Neural progenitor cell (in vitro differentiated cells): ENCODE results near the gene SKIC8. TPM values are rescaled to one million over a fixed set of nuclear protein-coding genes. Genes with fewer than 3 reads are reported as not detected.
A peak's percentile ranks its signal among the peaks of the same experiment; 100 is the strongest.

ENCODE experiments used
- DNase-seq: peaks from one replicate; pipeline ENCODE4 v3.0.0-alpha.2; 2016; ENCODE audit warnings: low spot score
- H2AFZ ChIP-seq: fragments of 200-600 bp; sonication (generic); replicated peaks from 2 replicates; pipeline ENCODE4 v1.6.1; 2016; ENCODE audit warnings: antibody characterized with exemption
- H3F3A ChIP-seq: fragments of 200-600 bp; sonication (generic); 2 replicates; pipeline ENCODE4 v1.6.1; 2016; ENCODE audit warnings: antibody characterized with exemption, low read depth
- H3K27ac ChIP-seq: fragments of 200-600 bp; sonication (generic); 2 replicates; pipeline ENCODE4 v1.5.1; 2016; ENCODE audit warnings: mild to moderate bottlenecking
- H3K27me3 ChIP-seq: fragments of 200-600 bp; sonication (generic); 2 replicates; pipeline ENCODE4 v1.6.1; 2016; ENCODE audit warnings: mild to moderate bottlenecking, moderate library complexity
- H3K36me3 ChIP-seq: fragments of 200-600 bp; sonication (generic); 2 replicates; pipeline ENCODE4 v1.5.1; 2016
- H3K4me1 ChIP-seq: fragments of 200-600 bp; sonication (generic); 2 replicates; pipeline ENCODE4 v1.6.1; 2016; ENCODE audit warnings: mixed run types
- H3K4me2 ChIP-seq: fragments of 200-600 bp; sonication (generic); 2 replicates; pipeline ENCODE4 v1.6.1; 2016
- H3K4me3 ChIP-seq: fragments of 200-600 bp; sonication (generic); 2 replicates; pipeline ENCODE4 v1.5.1; 2016
- H3K79me2 ChIP-seq: fragments of 200-600 bp; sonication (generic); 2 replicates; pipeline ENCODE4 v1.6.1; 2016; ENCODE audit warnings: low read depth
- H3K9ac ChIP-seq: fragments of 200-600 bp; sonication (generic); 2 replicates; pipeline ENCODE4 v1.6.1; 2016
- H3K9me3 ChIP-seq: fragments of 200-600 bp; sonication (generic); 2 replicates; pipeline ENCODE4 v1.5.1; 2016; ENCODE audit warnings: low read depth
- H4K20me1 ChIP-seq: fragments of 200-600 bp; sonication (generic); 2 replicates; pipeline ENCODE4 v1.6.1; 2016; ENCODE audit warnings: low read depth
- H3K27ac Mint-ChIP-seq: 3 replicates; pipeline ENCODE4 v1.8.0; 2021; ENCODE audit warnings: mixed read lengths
- H3K27me3 Mint-ChIP-seq: 2 replicates; pipeline ENCODE4 v1.8.0; 2022; ENCODE audit warnings: low read depth, mild to moderate bottlenecking, inconsistent platforms, moderate library complexity, mixed read lengths; ENCODE audit not compliant: insufficient read depth
- H3K36me3 Mint-ChIP-seq: 3 replicates; pipeline ENCODE4 v1.8.0; 2021; ENCODE audit warnings: mixed read lengths
- H3K4me1 Mint-ChIP-seq: 3 replicates; pipeline ENCODE4 v1.8.0; 2021; ENCODE audit warnings: mixed read lengths
- H3K4me3 Mint-ChIP-seq: 3 replicates; pipeline ENCODE4 v1.8.0; 2021; ENCODE audit warnings: mild to moderate bottlenecking, moderate library complexity, mixed read lengths
- H3K9me3 Mint-ChIP-seq: 3 replicates; pipeline ENCODE4 v1.8.0; 2020; ENCODE audit warnings: mixed read lengths
- EZH2 ChIP-seq: fragments of 200-600 bp; sonication (generic); IDR thresholded peaks from 2 replicates; pipeline ENCODE4 v1.6.1; 2017; ENCODE audit warnings: antibody characterized with exemption, mild to moderate bottlenecking, moderate library complexity
- EZH2phosphoT487 ChIP-seq: fragments of 200-600 bp; sonication (generic); IDR thresholded peaks from 2 replicates; pipeline ENCODE4 v1.6.1; 2017; ENCODE audit warnings: antibody characterized with exemption
- total RNA-seq: library from RNA; depleted of rRNA; stranded (reverse); fragments of >200 nt; gene quantifications from 2 replicates; pipeline ENCODE4 v1.2.3, GENCODE V29; 2015; ENCODE audit warnings: low replicate concordance
- TF ChIP-seq, protein P1 (sequence below): fragments of 200-600 bp; sonication (generic); IDR thresholded peaks from 2 replicates; pipeline ENCODE4 v1.5.1; 2017; ENCODE audit warnings: antibody characterized with exemption, mild to moderate bottlenecking

SKIC8 gene
- total RNA-seq, 1 donor from 2014 or later, result 76.0 TPM

DNA sequence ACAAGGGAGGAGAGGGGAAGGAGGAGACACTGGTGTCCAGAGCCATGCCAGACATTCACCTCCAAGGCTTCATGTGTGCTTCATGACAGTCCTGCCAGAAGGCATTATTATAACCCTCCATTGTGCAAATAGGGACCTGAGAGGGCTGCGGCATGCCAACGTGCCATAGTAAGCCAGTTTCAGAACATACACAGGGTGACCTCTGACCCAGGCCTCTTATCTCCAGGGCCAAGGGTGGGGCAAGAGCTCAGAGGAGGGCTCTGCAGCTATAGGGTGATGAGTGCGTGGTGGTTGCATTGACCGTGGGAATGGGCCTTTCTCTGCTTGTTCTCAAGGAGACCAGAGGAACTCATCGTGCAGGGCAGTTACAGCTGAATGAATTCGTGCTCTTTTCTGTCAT lies 55.3 kb downstream of the SKIC8 start:
- H3K27ac Mint-ChIP-seq, result no peak overlapping the region
- Histone ChIP-seq H4K20me1 (no peaks in the 10 kb centered on the region), H3K79me2 (no peaks in the 10 kb centered on the region), H3K36me3 (no peaks in the 10 kb centered on the region), H3K27me3 (no peaks in the 10 kb centered on the region), H3F3A (peaks cover 4% of the 10 kb centered on the region), H3K4me3 (no peak overlapping the region), H3K4me1 (peaks cover 5% of the 10 kb centered on the region), H3K9me3 (no peaks in the 10 kb centered on the region), H3K4me2 (no peak overlapping the region), H3K9ac (no peak overlapping the region), H2AFZ (no peak overlapping the region), H3K27ac (no peak overlapping the region)
- TF ChIP-seq, protein P1, sequence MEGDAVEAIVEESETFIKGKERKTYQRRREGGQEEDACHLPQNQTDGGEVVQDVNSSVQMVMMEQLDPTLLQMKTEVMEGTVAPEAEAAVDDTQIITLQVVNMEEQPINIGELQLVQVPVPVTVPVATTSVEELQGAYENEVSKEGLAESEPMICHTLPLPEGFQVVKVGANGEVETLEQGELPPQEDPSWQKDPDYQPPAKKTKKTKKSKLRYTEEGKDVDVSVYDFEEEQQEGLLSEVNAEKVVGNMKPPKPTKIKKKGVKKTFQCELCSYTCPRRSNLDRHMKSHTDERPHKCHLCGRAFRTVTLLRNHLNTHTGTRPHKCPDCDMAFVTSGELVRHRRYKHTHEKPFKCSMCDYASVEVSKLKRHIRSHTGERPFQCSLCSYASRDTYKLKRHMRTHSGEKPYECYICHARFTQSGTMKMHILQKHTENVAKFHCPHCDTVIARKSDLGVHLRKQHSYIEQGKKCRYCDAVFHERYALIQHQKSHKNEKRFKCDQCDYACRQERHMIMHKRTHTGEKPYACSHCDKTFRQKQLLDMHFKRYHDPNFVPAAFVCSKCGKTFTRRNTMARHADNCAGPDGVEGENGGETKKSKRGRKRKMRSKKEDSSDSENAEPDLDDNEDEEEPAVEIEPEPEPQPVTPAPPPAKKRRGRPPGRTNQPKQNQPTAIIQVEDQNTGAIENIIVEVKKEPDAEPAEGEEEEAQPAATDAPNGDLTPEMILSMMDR, result no peak
- TF ChIP-seq EZH2phosphoT487 (no peak), EZH2 (no peak)
- peaks cover 12% of the 10 kb centered on the region for H3K4me1 Mint-ChIP-seq
- no peak overlapping the region for H3K4me3 Mint-ChIP-seq
- DNase-seq, result no peak
- H3K36me3 Mint-ChIP-seq, result peaks cover 2% of the 10 kb centered on the region
- H3K27me3 Mint-ChIP-seq, result peaks cover 6% of the 10 kb centered on the region
- H3K9me3 Mint-ChIP-seq, result peaks cover 2% of the 10 kb centered on the region

DNA sequence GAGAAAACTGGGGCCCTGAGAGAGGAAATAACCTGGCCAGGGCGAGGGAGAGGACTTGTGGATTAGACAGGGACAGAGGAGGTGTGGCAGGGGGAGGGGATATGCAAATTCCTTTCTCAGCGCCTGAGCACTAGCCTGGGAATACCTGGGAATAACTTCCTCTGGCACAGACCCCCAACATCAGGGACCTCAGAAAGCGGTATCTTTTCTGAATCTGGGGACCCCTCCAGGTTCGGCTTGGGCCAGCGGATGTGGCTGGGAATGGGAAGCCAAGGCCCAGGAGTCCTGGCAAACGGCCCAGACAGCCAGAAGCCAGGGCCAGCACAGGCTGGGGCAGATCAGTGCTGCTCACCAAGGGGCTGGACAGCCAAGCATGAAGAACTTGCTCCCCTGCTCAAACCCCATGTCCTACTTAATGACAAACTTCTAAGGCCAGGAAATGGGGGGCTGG lies 55.9 kb downstream of the SKIC8 start:
- peak; percentile 56 for DNase-seq
- Histone ChIP-seq H3K4me1 (peaks cover 5% of the 10 kb centered on the region), H3K27ac (no peak overlapping the region), H3K9me3 (no peaks in the 10 kb centered on the region), H3K4me2 (no peak overlapping the region), H2AFZ (peak overlapping the region; percentile 90), H3F3A (peaks cover 4% of the 10 kb centered on the region), H3K36me3 (no peaks in the 10 kb centered on the region), H3K79me2 (no peaks in the 10 kb centered on the region), H3K9ac (no peak overlapping the region), H4K20me1 (no peaks in the 10 kb centered on the region), H3K4me3 (no peak overlapping the region), H3K27me3 (no peaks in the 10 kb centered on the region)
- H3K36me3 Mint-ChIP-seq, result peaks cover 2% of the 10 kb centered on the region
- H3K4me3 Mint-ChIP-seq, result no peak overlapping the region
- peaks cover 6% of the 10 kb centered on the region for H3K27me3 Mint-ChIP-seq
- peaks cover 2% of the 10 kb centered on the region for H3K9me3 Mint-ChIP-seq
- TF ChIP-seq EZH2, result no peak
- TF ChIP-seq EZH2phosphoT487, result no peak
- TF ChIP-seq, protein P1, result no peak
- H3K4me1 Mint-ChIP-seq, result peaks cover 12% of the 10 kb centered on the region
- H3K27ac Mint-ChIP-seq, result no peak overlapping the region

DNA sequence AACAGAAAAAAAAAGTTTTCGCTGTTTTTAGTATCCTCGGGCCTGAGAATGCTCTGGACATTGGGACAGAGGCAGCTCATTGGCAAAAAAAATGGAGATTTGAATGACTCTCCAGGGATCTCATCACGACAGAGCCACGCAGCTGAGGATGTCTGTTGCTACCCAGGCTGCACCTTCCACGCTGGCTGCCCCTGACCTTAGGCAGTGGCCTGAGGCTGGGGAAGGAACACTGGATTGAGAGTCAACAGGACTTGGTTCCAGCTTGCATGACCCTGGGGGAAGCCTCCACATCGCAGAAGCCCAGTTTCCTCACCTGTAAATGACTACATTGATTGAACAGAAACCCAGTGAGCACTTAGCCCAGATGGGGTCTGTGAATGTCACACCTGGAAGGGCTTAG lies 56.4 kb downstream of the SKIC8 start:
- Mint-ChIP-seq H3K27me3 (peaks cover 6% of the 10 kb centered on the region), H3K27ac (no peak overlapping the region), H3K4me3 (no peak overlapping the region), H3K4me1 (peaks cover 12% of the 10 kb centered on the region), H3K9me3 (peaks cover 2% of the 10 kb centered on the region), H3K36me3 (peaks cover 2% of the 10 kb centered on the region)
- no peaks in the 10 kb centered on the region for H3K36me3 ChIP-seq
- no peaks in the 10 kb centered on the region for H3K27me3 ChIP-seq
- TF ChIP-seq, protein P1, result no peak
- TF ChIP-seq EZH2phosphoT487 (no peak), EZH2 (no peak)
- no peaks in the 10 kb centered on the region for H4K20me1 ChIP-seq
- no peak for DNase-seq
- H3K79me2 ChIP-seq, result no peaks in the 10 kb centered on the region
- no peak overlapping the region for H3K4me2 ChIP-seq
- H3K9me3 ChIP-seq, result no peaks in the 10 kb centered on the region
- peak overlapping the region; percentile 90 for H2AFZ ChIP-seq
- no peak overlapping the region for H3K9ac ChIP-seq
- no peak overlapping the region for H3K27ac ChIP-seq
- peaks cover 5% of the 10 kb centered on the region for H3K4me1 ChIP-seq
- peaks cover 4% of the 10 kb centered on the region for H3F3A ChIP-seq
- no peak overlapping the region for H3K4me3 ChIP-seq
